Astrocyte (in vitro differentiated cells and primary cell): ENCODE data around the gene BMPER.

Experiments used
- EZH2 ChIP-seq: IDR thresholded peaks from 2 replicates; pipeline ENCODE4 v1.6.1; 2012; ENCODE audit warnings: mild to moderate bottlenecking, low read length, inconsistent platforms; ENCODE audit not compliant: insufficient read depth
- TF ChIP-seq, protein P1 (sequence below): IDR thresholded peaks from 2 replicates; pipeline ENCODE4 v1.5.1; 2011; ENCODE audit warnings: low read depth, mild to moderate bottlenecking, inconsistent platforms, low read length, moderate library complexity; ENCODE audit not compliant: insufficient read depth

GRCh38 chr7:33922820-33923219 is 17.5 kb downstream of the BMPER start:
- TF ChIP-seq, protein P1, sequence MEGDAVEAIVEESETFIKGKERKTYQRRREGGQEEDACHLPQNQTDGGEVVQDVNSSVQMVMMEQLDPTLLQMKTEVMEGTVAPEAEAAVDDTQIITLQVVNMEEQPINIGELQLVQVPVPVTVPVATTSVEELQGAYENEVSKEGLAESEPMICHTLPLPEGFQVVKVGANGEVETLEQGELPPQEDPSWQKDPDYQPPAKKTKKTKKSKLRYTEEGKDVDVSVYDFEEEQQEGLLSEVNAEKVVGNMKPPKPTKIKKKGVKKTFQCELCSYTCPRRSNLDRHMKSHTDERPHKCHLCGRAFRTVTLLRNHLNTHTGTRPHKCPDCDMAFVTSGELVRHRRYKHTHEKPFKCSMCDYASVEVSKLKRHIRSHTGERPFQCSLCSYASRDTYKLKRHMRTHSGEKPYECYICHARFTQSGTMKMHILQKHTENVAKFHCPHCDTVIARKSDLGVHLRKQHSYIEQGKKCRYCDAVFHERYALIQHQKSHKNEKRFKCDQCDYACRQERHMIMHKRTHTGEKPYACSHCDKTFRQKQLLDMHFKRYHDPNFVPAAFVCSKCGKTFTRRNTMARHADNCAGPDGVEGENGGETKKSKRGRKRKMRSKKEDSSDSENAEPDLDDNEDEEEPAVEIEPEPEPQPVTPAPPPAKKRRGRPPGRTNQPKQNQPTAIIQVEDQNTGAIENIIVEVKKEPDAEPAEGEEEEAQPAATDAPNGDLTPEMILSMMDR = no peak
- no peak for TF ChIP-seq EZH2
